NCI-H446 (cell line): Measurements from ENCODE around the gene PSD2.

Experiments used
- DNase-seq, 2 experiments: peaks; one replicate each; lab custom pipeline; 2025; lab: John Stamatoyannopoulos, UW

The PSD2 gene

DNA sequence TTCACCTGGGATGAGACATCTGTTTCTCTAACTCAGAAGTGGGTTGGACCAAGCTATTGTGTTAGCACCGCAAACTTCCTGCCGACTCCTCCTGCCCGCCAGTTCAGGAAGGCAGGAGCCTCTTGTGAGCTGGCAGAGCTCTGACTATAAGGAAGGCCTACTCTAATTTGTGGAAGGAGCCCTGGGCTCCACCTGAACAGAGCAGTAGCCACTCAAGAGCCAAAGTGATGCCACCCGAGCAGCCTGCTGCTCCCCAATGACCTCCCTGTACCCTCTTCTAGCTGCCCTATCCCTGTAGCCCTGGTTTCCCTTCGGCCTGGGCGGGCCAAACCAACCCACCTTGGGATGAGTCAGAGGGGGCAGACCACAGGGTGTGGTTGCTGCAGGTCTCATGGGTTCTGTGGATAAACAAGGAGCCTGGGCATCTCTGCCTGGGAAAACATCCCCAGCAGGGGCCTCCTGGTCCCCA, 81.6 kb downstream of the PSD2 start:
- no peak for DNase-seq

DNA sequence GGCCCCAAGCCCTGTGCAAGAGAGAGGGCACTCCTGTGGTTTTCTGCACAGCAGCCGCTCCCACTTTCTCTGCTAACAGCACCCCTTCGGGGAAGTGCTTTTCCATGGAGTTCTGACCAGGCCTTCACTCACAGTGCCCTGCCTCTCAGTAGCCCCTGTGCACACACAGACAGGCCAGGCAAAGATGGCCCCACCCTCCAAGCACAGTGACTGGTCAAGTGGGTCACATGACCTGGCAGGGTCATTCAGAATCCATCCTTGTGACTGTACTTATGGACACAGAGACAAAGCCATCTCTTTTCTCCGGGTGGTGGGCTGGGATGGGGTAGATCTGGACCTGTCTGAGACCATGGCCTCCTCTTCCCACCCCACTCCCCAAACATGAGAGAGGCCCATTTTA, 82.5 kb downstream of the PSD2 start:
- DNase-seq: no peak

- no peak for DNase-seq
These were observed 85.0 kb downstream of the PSD2 start for GRCh38 chr5:139880416-139881142.

DNA sequence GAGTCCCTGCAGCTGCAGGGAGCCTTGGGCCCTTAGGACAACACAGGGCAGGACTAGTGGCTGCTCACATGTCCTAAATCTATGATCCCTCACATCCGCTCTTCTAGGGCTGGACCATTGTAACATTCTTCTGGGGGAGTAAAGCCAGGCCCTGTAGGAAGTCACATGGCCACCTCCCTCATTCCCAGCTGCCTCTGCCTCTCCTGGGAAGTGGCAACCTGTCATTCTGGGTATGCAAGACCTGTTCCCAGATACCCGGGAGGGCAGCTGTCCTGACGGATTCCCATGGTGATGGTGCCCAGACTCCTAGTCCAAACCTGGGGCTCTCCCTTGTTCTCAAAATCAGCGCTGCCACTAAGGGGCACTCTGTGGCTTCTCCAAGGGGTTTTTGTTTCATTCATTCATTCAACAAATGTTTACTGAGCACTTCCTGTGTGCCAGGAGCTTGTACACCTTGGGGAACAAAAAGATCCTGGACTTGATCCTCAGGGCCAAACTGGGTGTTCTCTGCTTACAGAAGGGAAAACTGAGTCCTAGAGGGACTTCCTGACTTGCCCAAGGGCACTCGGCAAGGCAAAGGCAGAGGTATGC, 85.6 kb downstream of the PSD2 start:
- no peak for DNase-seq

GRCh38 chr5:139882316-139882715, 86.7 kb downstream of the PSD2 start:
- DNase-seq: no peak

GRCh38 chr5:139882961-139883539, 87.4 kb downstream of the PSD2 start:
- DNase-seq: no peak

DNA sequence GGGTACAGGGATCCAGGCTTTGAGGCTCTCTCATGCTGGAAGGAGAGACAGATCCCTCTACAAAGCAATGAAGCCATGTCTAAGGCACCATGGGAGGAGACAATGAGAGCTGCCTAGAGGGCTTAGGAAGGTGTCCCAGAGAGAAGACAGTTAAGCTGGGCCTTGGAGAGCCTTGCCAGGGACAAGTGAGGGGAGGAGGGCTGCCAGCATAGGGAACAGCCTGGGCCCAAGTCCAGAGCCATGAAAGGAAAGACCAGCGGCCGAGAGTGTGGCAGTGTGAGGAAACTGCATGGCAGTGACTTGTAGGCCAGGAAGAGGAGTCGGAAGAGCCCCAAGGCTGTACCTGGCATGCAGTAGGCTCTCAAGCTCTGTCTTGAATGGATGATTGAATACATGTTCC, 88.5 kb downstream of the PSD2 start:
- DNase-seq: no peak

- no peak for DNase-seq
These were observed 89.1 kb downstream of the PSD2 start for GRCh38 chr5:139884734-139885133.

- no peak for DNase-seq
These were observed 89.7 kb downstream of the PSD2 start for GRCh38 chr5:139885172-139885856.

- no peak for DNase-seq
These were observed 90.2 kb downstream of the PSD2 start for GRCh38 chr5:139885857-139886208.

DNA sequence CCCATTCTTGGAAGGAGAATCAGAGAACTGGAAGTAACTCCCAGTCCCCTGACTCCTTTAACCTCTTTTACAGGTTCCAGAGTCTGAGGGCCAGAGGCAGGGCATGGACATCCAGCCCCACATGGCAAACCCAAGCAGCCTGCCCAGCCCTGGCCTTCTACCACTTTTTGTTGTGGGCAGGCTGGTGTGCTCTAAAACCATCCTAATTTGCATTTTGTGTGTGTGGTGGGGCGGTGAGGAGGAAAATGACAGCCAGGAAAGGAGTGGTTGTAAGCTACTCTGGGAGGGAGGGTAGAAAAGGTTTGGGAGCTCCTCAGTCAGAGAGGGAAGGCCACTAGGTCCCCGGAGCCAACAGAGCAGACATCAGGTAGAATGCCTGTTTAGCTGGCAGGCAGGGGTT, 90.6 kb downstream of the PSD2 start:
- no peak for DNase-seq

- DNase-seq: no peak
These were observed 92.8 kb downstream of the PSD2 start for GRCh38 chr5:139888370-139888769.

DNA sequence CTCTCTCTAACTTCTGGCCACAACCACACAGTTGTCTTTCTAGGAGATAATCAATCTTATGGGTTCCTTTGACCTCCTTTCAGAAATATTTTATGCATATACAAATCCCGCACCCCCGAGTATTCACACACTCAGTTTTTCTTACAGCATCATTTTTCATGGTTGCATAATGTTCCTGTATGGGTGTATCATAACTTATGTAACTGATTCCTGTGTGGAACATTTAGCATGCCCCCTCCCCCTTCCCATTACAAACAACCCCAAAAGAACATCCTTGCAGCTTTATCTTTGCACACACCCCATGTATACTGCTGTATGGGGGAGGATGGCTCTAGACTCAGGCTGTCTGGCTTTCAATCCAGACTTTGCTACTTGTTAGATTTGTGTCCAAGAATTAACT, 93.8 kb downstream of the PSD2 start:
- DNase-seq: no peak

DNA sequence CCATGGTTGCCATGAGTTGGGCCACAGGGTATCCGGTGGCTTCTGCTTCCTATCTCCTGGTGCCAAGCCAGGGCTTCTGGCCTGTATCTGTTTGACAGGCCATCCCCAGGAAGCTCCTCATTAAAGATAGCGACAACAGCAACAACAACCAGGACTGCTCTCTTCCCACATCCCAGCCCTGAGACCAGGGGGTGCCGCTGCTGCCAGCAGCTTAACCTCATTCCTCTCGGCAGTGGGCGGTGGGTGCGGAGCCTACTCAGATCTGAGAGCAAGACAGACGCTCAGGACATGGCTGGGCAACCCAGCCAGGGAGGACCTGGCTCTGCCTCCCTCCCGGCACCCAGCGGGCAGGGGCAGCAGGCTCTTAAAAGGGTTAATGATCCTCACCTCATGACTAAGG, 98.3 kb downstream of the PSD2 start:
- DNase-seq: no peak
